HepG2 (cell line): ENCODE results near the gene KDM2B. TPM values are rescaled to one million over a fixed set of nuclear protein-coding genes. Genes with fewer than 3 reads are reported as not detected.
A peak's percentile ranks its signal among the peaks of the same experiment; 100 is the strongest.

Experiments used
- GATAD2A ChIP-seq: IDR thresholded peaks from 2 replicates; pipeline ENCODE4 v1.6.1; 2016
- MATR3 ChIP-seq: sonication (generic); formaldehyde crosslinking; IDR thresholded peaks from 2 replicates; pipeline ENCODE4 v1.4.0; 2020; ENCODE audit warnings: missing genetic modification reagents
- MTF2 ChIP-seq: sonication (generic); formaldehyde crosslinking; IDR thresholded peaks from 2 replicates; pipeline ENCODE4 v1.5.0; 2020; ENCODE audit warnings: missing genetic modification reagents, borderline replicate concordance
- PITX1 ChIP-seq: sonication (generic); formaldehyde crosslinking; IDR thresholded peaks from 2 replicates; pipeline ENCODE4 v1.5.1; 2020; ENCODE audit warnings: mild to moderate bottlenecking, missing genetic modification reagents
- ZNF333 ChIP-seq: sonication (generic); formaldehyde crosslinking; IDR thresholded peaks from 2 replicates; pipeline ENCODE4 v1.4.0; 2020; ENCODE audit warnings: mild to moderate bottlenecking, missing genetic modification reagents, borderline replicate concordance
- ZNF383 ChIP-seq: sonication (generic); formaldehyde crosslinking; IDR thresholded peaks from 2 replicates; pipeline ENCODE4 v1.4.0; 2020; ENCODE audit warnings: missing genetic modification reagents, mild to moderate bottlenecking, borderline replicate concordance
- polyA plus RNA-seq, 8 experiments: library from polyadenylated mRNA; depleted of rRNA in 3 of 8; stranded (reverse) in 7 of 8; unstranded in 1 of 8; fragments of >200 nt; fragmentation: Illumina TruSeq in 4 of 8; extraction: Trizol in 4 of 8; gene quantifications; 2 replicates each; pipeline versions ENCODE4 v1.2.1 to v1.2.3, GENCODE V29; 2011 to 2016; ENCODE audit warnings: low read depth in 4 of 8, missing spikeins in 1 of 8, mixed read lengths in 1 of 8; ENCODE audit not compliant: insufficient read depth in 1 of 8
- total RNA-seq, 5 experiments: library from RNA; depleted of rRNA; stranded (reverse); fragments of >200 nt; fragmentation: Illumina TruSeq; extraction: Trizol; gene quantifications; 2 replicates each; pipeline ENCODE4 v1.2.3, GENCODE V29; 2016; ENCODE audit warnings: low read depth in 1 of 5
- TF ChIP-seq, protein P1 (sequence below): sonication (generic); formaldehyde crosslinking; IDR thresholded peaks from 2 replicates; pipeline ENCODE4 v1.4.0; 2020; ENCODE audit warnings: missing genetic modification reagents, borderline replicate concordance
- TF ChIP-seq, protein P2 (sequence below): sonication (generic); formaldehyde crosslinking; IDR thresholded peaks from 2 replicates; pipeline ENCODE4 v1.5.0; 2020; ENCODE audit warnings: mild to moderate bottlenecking, missing genetic modification reagents
- TF ChIP-seq, protein P3 (sequence below): IDR thresholded peaks from 2 replicates; pipeline ENCODE4 v1.6.1; 2016; ENCODE audit warnings: low read depth
- TF ChIP-seq, protein P4 (sequence below): sonication (generic); formaldehyde crosslinking; IDR thresholded peaks from 2 replicates; pipeline ENCODE4 v1.4.0; 2020; ENCODE audit warnings: mild to moderate bottlenecking, missing genetic modification reagents
- TF ChIP-seq, protein P5 (sequence below): IDR thresholded peaks from 2 replicates; pipeline ENCODE4 v1.6.1; 2016; ENCODE audit warnings: mild to moderate bottlenecking, missing biosample characterization, missing genetic modification reagents
- TF ChIP-seq, protein P6 (sequence below): sonication (generic); formaldehyde crosslinking; conservative IDR thresholded peaks from 2 replicates; pipeline ENCODE4 v1.8.0; 2022; ENCODE audit warnings: mild to moderate bottlenecking, moderate library complexity, missing genetic modification reagents

Gene KDM2B
- total and polyA plus RNA-seq, 2 of the 13 experiments (the other 11 are each of a cell fraction or from before 2014, with no cell fraction given), result 17.5 to 26.1 TPM

DNA sequence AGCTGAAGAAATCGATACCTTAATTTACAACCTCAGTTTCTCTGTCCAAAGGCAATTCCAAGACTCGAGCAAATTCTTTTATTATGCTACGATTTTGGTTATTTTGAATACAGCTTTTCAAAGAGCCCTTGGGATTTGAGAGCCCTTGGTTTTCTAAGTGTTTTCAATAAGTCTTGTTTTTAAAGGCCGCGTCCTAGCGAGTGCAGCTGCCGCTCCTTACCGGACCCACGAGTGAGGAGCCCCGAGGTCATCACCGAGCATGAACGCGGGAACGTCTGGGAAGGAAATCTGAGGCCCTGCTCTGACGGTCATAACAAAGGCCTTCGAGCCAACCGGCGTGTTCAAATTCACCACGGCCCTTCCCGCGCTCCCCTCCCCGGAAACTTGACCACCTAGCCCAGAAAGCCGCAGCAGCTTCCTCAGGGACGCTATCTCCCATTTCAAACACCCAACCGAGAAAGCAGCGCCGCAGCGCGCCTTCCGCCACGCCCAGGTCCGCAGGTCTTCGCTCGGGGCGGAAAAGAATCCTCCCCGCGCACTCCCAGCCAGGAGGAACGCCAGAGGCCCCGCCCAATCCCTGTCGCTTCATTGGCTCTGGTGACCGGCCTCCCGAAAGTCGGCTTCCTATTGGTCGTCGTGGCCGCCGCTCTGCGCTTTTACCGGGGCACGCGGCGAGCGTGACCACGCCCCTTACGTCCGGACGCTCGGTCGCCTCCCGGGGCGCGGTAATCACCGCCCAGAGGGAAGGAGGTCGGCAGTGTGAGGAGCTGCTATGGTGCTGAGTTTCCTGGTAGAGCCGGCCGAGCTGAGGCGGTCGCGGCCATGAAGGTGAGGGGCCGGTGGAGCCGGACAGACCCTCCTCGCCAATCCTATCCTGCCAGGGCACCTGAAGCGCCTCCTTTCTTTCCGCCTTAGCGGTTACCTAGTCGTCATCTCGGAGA lies 181.2 kb downstream of the KDM2B start, which contains the start of gene RNF34 (continued):
- TF ChIP-seq, protein P1, sequence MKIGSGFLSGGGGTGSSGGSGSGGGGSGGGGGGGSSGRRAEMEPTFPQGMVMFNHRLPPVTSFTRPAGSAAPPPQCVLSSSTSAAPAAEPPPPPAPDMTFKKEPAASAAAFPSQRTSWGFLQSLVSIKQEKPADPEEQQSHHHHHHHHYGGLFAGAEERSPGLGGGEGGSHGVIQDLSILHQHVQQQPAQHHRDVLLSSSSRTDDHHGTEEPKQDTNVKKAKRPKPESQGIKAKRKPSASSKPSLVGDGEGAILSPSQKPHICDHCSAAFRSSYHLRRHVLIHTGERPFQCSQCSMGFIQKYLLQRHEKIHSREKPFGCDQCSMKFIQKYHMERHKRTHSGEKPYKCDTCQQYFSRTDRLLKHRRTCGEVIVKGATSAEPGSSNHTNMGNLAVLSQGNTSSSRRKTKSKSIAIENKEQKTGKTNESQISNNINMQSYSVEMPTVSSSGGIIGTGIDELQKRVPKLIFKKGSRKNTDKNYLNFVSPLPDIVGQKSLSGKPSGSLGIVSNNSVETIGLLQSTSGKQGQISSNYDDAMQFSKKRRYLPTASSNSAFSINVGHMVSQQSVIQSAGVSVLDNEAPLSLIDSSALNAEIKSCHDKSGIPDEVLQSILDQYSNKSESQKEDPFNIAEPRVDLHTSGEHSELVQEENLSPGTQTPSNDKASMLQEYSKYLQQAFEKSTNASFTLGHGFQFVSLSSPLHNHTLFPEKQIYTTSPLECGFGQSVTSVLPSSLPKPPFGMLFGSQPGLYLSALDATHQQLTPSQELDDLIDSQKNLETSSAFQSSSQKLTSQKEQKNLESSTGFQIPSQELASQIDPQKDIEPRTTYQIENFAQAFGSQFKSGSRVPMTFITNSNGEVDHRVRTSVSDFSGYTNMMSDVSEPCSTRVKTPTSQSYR (CRISPR knock-in tag), result no peak; the same call in 1 of the 2 replicates
- TF ChIP-seq PITX1 (CRISPR knock-in tag) (peak; percentile 68; the same call in 1 of the 2 replicates), GATAD2A (CRISPR knock-in tag) (peak; percentile 64), ZNF383 (CRISPR knock-in tag) (no peak), MTF2 (0 out of 2 replicates have a peak, but pooled peaks have one; percentile 73), ZNF333 (peak; percentile 83; the same call in 1 of the 2 replicates), MATR3 (no peak)
- TF ChIP-seq, protein P2, sequence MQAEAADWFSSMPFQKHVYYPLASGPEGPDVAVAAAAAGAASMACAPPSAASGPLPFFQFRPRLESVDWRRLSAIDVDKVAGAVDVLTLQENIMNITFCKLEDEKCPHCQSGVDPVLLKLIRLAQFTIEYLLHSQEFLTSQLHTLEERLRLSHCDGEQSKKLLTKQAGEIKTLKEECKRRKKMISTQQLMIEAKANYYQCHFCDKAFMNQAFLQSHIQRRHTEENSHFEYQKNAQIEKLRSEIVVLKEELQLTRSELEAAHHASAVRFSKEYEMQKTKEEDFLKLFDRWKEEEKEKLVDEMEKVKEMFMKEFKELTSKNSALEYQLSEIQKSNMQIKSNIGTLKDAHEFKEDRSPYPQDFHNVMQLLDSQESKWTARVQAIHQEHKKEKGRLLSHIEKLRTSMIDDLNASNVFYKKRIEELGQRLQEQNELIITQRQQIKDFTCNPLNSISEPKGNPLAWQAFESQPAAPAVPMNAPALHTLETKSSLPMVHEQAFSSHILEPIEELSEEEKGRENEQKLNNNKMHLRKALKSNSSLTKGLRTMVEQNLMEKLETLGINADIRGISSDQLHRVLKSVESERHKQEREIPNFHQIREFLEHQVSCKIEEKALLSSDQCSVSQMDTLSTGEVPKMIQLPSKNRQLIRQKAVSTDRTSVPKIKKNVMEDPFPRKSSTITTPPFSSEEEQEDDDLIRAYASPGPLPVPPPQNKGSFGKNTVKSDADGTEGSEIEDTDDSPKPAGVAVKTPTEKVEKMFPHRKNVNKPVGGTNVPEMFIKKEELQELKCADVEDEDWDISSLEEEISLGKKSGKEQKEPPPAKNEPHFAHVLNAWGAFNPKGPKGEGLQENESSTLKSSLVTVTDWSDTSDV (CRISPR knock-in tag), result no peak
- TF ChIP-seq, protein P3, sequence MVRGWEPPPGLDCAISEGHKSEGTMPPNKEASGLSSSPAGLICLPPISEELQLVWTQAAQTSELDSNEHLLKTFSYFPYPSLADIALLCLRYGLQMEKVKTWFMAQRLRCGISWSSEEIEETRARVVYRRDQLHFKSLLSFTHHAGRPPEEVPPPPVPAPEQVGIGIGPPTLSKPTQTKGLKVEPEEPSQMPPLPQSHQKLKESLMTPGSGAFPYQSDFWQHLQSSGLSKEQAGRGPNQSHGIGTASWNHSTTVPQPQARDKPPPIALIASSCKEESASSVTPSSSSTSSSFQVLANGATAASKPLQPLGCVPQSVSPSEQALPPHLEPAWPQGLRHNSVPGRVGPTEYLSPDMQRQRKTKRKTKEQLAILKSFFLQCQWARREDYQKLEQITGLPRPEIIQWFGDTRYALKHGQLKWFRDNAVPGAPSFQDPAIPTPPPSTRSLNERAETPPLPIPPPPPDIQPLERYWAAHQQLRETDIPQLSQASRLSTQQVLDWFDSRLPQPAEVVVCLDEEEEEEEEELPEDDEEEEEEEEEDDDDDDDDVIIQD, result no peak
- TF ChIP-seq, protein P4, sequence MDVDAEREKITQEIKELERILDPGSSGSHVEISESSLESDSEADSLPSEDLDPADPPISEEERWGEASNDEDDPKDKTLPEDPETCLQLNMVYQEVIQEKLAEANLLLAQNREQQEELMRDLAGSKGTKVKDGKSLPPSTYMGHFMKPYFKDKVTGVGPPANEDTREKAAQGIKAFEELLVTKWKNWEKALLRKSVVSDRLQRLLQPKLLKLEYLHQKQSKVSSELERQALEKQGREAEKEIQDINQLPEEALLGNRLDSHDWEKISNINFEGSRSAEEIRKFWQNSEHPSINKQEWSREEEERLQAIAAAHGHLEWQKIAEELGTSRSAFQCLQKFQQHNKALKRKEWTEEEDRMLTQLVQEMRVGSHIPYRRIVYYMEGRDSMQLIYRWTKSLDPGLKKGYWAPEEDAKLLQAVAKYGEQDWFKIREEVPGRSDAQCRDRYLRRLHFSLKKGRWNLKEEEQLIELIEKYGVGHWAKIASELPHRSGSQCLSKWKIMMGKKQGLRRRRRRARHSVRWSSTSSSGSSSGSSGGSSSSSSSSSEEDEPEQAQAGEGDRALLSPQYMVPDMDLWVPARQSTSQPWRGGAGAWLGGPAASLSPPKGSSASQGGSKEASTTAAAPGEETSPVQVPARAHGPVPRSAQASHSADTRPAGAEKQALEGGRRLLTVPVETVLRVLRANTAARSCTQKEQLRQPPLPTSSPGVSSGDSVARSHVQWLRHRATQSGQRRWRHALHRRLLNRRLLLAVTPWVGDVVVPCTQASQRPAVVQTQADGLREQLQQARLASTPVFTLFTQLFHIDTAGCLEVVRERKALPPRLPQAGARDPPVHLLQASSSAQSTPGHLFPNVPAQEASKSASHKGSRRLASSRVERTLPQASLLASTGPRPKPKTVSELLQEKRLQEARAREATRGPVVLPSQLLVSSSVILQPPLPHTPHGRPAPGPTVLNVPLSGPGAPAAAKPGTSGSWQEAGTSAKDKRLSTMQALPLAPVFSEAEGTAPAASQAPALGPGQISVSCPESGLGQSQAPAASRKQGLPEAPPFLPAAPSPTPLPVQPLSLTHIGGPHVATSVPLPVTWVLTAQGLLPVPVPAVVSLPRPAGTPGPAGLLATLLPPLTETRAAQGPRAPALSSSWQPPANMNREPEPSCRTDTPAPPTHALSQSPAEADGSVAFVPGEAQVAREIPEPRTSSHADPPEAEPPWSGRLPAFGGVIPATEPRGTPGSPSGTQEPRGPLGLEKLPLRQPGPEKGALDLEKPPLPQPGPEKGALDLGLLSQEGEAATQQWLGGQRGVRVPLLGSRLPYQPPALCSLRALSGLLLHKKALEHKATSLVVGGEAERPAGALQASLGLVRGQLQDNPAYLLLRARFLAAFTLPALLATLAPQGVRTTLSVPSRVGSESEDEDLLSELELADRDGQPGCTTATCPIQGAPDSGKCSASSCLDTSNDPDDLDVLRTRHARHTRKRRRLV (CRISPR knock-in tag), result peak; percentile 86
- TF ChIP-seq, protein P5, sequence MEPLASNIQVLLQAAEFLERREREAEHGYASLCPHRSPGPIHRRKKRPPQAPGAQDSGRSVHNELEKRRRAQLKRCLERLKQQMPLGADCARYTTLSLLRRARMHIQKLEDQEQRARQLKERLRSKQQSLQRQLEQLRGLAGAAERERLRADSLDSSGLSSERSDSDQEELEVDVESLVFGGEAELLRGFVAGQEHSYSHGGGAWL (CRISPR knock-in tag), result no peak; the same call in none of the 2 replicates
- TF ChIP-seq, protein P6, sequence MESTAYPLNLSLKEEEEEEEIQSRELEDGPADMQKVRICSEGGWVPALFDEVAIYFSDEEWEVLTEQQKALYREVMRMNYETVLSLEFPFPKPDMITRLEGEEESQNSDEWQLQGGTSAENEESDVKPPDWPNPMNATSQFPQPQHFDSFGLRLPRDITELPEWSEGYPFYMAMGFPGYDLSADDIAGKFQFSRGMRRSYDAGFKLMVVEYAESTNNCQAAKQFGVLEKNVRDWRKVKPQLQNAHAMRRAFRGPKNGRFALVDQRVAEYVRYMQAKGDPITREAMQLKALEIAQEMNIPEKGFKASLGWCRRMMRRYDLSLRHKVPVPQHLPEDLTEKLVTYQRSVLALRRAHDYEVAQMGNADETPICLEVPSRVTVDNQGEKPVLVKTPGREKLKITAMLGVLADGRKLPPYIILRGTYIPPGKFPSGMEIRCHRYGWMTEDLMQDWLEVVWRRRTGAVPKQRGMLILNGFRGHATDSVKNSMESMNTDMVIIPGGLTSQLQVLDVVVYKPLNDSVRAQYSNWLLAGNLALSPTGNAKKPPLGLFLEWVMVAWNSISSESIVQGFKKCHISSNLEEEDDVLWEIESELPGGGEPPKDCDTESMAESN (CRISPR knock-in tag), result peak; percentile 71
